Smooth muscle cell (in vitro differentiated cells): Measurements from ENCODE around the gene SENP6. TPM values are rescaled to one million over a fixed set of nuclear protein-coding genes. Genes with fewer than 3 reads are reported as not detected.

ENCODE experiments used
- DNase-seq: peaks from one replicate; lab custom pipeline; 2025; ENCODE audit not compliant: unreplicated experiment; lab: John Stamatoyannopoulos, UW
- H2AFZ ChIP-seq: fragments of 200-600 bp; sonication (generic); 2 replicates; pipeline ENCODE4 v1.6.0; 2016; ENCODE audit warnings: antibody characterized with exemption, low read depth, mild to moderate bottlenecking
- H3F3A ChIP-seq: fragments of 200-600 bp; sonication (generic); 2 replicates; pipeline ENCODE4 v1.6.0; 2017; ENCODE audit warnings: antibody characterized with exemption, low read depth
- H3K27ac ChIP-seq: fragments of 200-600 bp; sonication (generic); 2 replicates; pipeline ENCODE4 v1.5.1; 2016; ENCODE audit warnings: low read depth, mild to moderate bottlenecking
- H3K27me3 ChIP-seq: fragments of 200-600 bp; sonication (generic); 2 replicates; pipeline ENCODE4 v1.6.1; 2016; ENCODE audit warnings: low read depth, mild to moderate bottlenecking
- H3K36me3 ChIP-seq: fragments of 200-600 bp; sonication (generic); 2 replicates; pipeline ENCODE4 v1.5.1; 2016; ENCODE audit warnings: low read depth
- H3K4me1 ChIP-seq: fragments of 200-600 bp; sonication (generic); 2 replicates; pipeline ENCODE4 v1.5.1; 2016; ENCODE audit warnings: low read depth
- H3K4me2 ChIP-seq: fragments of 200-600 bp; sonication (generic); 2 replicates; pipeline ENCODE4 v1.6.0; 2016; ENCODE audit warnings: mild to moderate bottlenecking
- H3K4me3 ChIP-seq: fragments of 200-600 bp; sonication (generic); 2 replicates; pipeline ENCODE4 v1.5.1; 2016; ENCODE audit warnings: mild to moderate bottlenecking
- H3K79me2 ChIP-seq: fragments of 200-600 bp; sonication (generic); 2 replicates; pipeline ENCODE4 v1.6.0; 2016; ENCODE audit warnings: low read depth, mild to moderate bottlenecking
- H3K9ac ChIP-seq: fragments of 200-600 bp; sonication (generic); 2 replicates; pipeline ENCODE4 v1.6.0; 2016; ENCODE audit warnings: low read depth
- H3K9me3 ChIP-seq: fragments of 200-600 bp; sonication (generic); replicated peaks from 2 replicates; pipeline ENCODE4 v1.5.1; 2016; ENCODE audit warnings: low read depth
- H4K20me1 ChIP-seq: fragments of 200-600 bp; sonication (generic); 2 replicates; pipeline ENCODE4 v1.6.0; 2016; ENCODE audit warnings: low read depth
- WGBS: methylation state at CpG from one replicate; pipeline ENCODE4 v1.1.7; 2016; ENCODE audit warnings: low lambda C conversion rate; 5-methylcytosine and 5-hydroxymethylcytosine counted together
- polyA plus RNA-seq: library from polyadenylated mRNA; unstranded; fragments of >200 nt; fragmentation: Nextera tagmentation; extraction: Ambion mirVana; gene quantifications from 2 replicates; pipeline ENCODE4 v1.2.1, GENCODE V29; 2016
- total RNA-seq: library from RNA; depleted of rRNA; stranded (reverse); fragments of >200 nt; gene quantifications from 2 replicates; pipeline ENCODE4 v1.2.3, GENCODE V29; 2014
- TF ChIP-seq, protein P1 (sequence below): fragments of 200-600 bp; sonication (generic); IDR thresholded peaks from 2 replicates; pipeline ENCODE4 v1.5.1; 2017; ENCODE audit warnings: borderline replicate concordance, mild to moderate bottlenecking, antibody characterized with exemption; ENCODE audit not compliant: insufficient read depth, poor library complexity, severe bottlenecking

Gene SENP6
- total and polyA plus RNA-seq, 2 experiments from 2014 or later: 45.0 to 126 TPM

DNA sequence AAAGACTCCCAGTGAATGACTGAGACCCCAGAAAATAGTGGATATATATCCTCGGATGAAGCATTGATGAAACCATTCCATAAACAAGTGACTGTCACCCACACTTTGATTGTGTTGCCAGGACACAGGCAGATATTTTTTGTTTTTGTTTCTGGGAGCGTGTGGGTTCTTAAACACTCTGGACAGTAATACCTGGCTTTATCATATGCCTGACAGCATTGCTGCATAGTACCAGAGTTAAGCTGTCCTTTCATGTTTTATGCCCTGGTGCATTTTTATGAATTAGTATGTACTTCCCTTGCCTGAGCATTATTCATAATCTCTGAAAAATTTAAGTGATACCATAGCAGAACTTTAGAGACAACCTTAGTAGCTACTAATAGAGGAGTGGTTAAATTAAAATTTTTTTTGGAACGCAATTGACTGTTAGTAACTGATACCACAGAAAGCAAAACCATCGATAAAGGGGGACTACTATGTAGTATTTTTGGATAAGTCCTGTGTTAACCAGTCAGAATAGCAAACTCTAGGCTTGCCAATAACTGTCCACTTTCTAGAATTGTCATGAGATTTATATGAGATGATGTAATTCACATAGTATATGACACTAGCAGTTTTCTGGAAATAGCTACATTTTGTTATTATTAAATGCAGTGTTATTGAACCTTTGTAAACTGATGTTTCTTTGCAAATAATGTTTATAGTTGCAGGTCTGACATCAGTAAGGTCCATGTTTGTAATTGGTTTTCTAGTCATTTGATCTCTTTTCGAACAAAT lies 30.4 kb downstream of the SENP6 start:
- Histone ChIP-seq H4K20me1 (peaks cover 57% of the 10 kb centered on the region), H3K79me2 (peaks cover 86% of the 10 kb centered on the region), H3K4me3 (no peak overlapping the region), H3K4me2 (no peak overlapping the region), H3K9me3 (no peaks in the 10 kb centered on the region), H3K9ac (no peak overlapping the region), H3K27ac (peak overlapping the region; percentile 7), H3K27me3 (no peaks in the 10 kb centered on the region), H3F3A (no peaks in the 10 kb centered on the region), H2AFZ (no peak overlapping the region), H3K4me1 (no peaks in the 10 kb centered on the region), H3K36me3 (peaks cover 23% of the 10 kb centered on the region)
- TF ChIP-seq, protein P1, sequence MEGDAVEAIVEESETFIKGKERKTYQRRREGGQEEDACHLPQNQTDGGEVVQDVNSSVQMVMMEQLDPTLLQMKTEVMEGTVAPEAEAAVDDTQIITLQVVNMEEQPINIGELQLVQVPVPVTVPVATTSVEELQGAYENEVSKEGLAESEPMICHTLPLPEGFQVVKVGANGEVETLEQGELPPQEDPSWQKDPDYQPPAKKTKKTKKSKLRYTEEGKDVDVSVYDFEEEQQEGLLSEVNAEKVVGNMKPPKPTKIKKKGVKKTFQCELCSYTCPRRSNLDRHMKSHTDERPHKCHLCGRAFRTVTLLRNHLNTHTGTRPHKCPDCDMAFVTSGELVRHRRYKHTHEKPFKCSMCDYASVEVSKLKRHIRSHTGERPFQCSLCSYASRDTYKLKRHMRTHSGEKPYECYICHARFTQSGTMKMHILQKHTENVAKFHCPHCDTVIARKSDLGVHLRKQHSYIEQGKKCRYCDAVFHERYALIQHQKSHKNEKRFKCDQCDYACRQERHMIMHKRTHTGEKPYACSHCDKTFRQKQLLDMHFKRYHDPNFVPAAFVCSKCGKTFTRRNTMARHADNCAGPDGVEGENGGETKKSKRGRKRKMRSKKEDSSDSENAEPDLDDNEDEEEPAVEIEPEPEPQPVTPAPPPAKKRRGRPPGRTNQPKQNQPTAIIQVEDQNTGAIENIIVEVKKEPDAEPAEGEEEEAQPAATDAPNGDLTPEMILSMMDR: no peak
- DNase-seq: no peak
- WGBS: 92% methylated on average over 5 of the region's 5 CpGs

DNA sequence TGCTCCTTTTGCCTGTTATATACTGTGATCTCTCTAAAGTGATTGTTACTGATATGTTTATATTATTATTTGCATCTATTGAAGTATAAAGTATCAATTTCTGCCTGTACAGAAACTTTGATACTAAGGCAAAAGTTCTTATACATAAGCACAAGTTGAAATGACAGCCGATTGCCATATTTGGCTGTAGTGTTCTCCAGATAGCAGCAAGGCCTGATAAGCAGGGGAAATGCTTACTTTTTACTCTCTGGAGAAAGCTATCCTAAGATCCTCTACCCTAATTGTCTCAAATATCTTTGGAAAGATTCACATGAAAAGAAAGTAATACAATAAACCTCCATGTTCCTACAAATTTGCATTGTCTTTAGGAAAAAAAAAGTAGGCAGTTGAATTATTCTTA lies 31.4 kb downstream of the SENP6 start:
- Histone ChIP-seq H3K4me1 (no peaks in the 10 kb centered on the region), H3K27ac (no peak overlapping the region), H4K20me1 (peaks cover 58% of the 10 kb centered on the region), H3K27me3 (no peaks in the 10 kb centered on the region), H3K4me2 (no peak overlapping the region), H2AFZ (no peak overlapping the region), H3F3A (no peaks in the 10 kb centered on the region), H3K9me3 (no peaks in the 10 kb centered on the region), H3K4me3 (no peak overlapping the region), H3K79me2 (peaks cover 76% of the 10 kb centered on the region), H3K36me3 (peaks cover 17% of the 10 kb centered on the region), H3K9ac (no peak overlapping the region)
- DNase-seq: no peak
- WGBS: 85% methylated on average over 1 of the region's 1 CpG
- TF ChIP-seq, protein P1: no peak

- Histone ChIP-seq H4K20me1 (peaks cover 19% of the 10 kb centered on the region), H3K27ac (no peak overlapping the region), H3K27me3 (no peaks in the 10 kb centered on the region), H2AFZ (no peak overlapping the region), H3K9me3 (no peaks in the 10 kb centered on the region), H3K9ac (no peak overlapping the region), H3K79me2 (peaks cover 36% of the 10 kb centered on the region), H3K4me3 (no peak overlapping the region), H3K4me2 (no peak overlapping the region), H3K4me1 (peaks cover 3% of the 10 kb centered on the region), H3K36me3 (peaks cover 16% of the 10 kb centered on the region), H3F3A (no peaks in the 10 kb centered on the region)
- WGBS: 95% methylated on average over 5 of the region's 5 CpGs
- TF ChIP-seq, protein P1: no peak
- no peak for DNase-seq
Measured at GRCh38 chr6:75642311-75642710, 40.6 kb downstream of the SENP6 start.

DNA sequence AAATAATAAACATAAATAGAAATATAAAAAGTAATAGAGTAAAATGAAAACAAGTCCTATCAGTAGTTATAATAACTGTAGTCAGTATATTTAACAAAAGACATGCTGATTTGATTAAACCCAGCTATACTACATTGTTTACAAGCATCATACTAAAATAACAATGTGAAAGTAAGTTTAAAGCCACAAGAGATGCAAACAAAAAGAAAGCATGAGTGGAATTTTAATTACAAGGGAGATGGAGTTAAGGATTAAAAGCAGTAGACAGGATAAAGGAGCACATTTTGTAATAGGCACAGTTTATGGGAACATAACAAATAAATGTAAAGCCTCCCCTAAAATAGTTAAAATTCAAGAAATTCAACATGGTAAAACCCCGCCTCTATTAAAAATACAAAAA lies 41.5 kb downstream of the SENP6 start:
- no peak overlapping the region for H3K4me2 ChIP-seq
- H2AFZ ChIP-seq: no peak overlapping the region
- H4K20me1 ChIP-seq: peaks cover 14% of the 10 kb centered on the region
- no peaks in the 10 kb centered on the region for H3F3A ChIP-seq
- TF ChIP-seq, protein P1: no peak
- H3K36me3 ChIP-seq: peaks cover 16% of the 10 kb centered on the region
- H3K27ac ChIP-seq: no peak overlapping the region
- H3K4me1 ChIP-seq: peaks cover 3% of the 10 kb centered on the region
- H3K27me3 ChIP-seq: no peaks in the 10 kb centered on the region
- no peaks in the 10 kb centered on the region for H3K9me3 ChIP-seq
- H3K4me3 ChIP-seq: no peak overlapping the region
- peaks cover 39% of the 10 kb centered on the region for H3K79me2 ChIP-seq
- WGBS: 93% methylated on average over 1 of the region's 1 CpG
- H3K9ac ChIP-seq: no peak overlapping the region
- no peak for DNase-seq
